B cell (primary cell): ENCODE results near the gene ENG. TPM values are rescaled to one million over a fixed set of nuclear protein-coding genes. Genes with fewer than 3 reads are reported as not detected.

Experiments
- ATAC-seq: fragments of 200-7000 bp; cut with Tn5 transposase; one replicate; pipeline ENCODE4 v1.10.0; 2021; ENCODE audit warnings: low read depth, mild to moderate bottlenecking, moderate number of reproducible peaks, moderate library complexity
- CTCF ChIA-PET: fragments of 350-600 bp; sonication (Branson Sonifier 250); formaldehyde crosslinking; loops from one replicate; lab custom pipeline; 2021; ENCODE audit warnings: antibody characterized with exemption, inconsistent platforms; lab: Charles Lee
- POLR2A ChIA-PET: fragments of 350-600 bp; sonication (Branson Sonifier 250); formaldehyde crosslinking; loops from one replicate; lab custom pipeline; 2021; ENCODE audit warnings: antibody characterized with exemption; lab: Charles Lee
- DNase-seq: peaks from one replicate; pipeline ENCODE4 v3.0.0; 2013
- H2AFZ ChIP-seq: 2 replicates; pipeline ENCODE4 v1.6.1; 2012; ENCODE audit warnings: mild to moderate bottlenecking, low read depth, low read length; ENCODE audit not compliant: insufficient read depth, poor library complexity, severe bottlenecking
- H3K27ac ChIP-seq, 2 donors: 1 replicate in 1 of 2; 2 replicates in 1 of 2; pipeline ENCODE4 v1.5.1; 2012 to 2013; ENCODE audit warnings: low read length in 2 of 2, mild to moderate bottlenecking in 2 of 2, moderate library complexity in 1 of 2
- H3K27me3 ChIP-seq, 4 experiments: fragments of 200-600 bp in 1 of 4; sonication (generic) in 1 of 4; replicated peaks in 1 of 4; 1 replicate in 2 of 4; 2 replicates in 2 of 4; pipeline versions ENCODE4 v1.6.1 to v1.7.0; 2013 to 2016; ENCODE audit warnings: low read length in 3 of 4, mild to moderate bottlenecking in 2 of 4, mixed read lengths in 1 of 4, moderate library complexity in 1 of 4; ENCODE audit not compliant: insufficient read depth in 4 of 4, control insufficient read depth in 3 of 4; ENCODE audit errors: control extremely low read depth in 1 of 4
- H3K36me3 ChIP-seq, 2 experiments: replicated peaks in 1 of 2; 1 replicate in 1 of 2; 2 replicates in 1 of 2; pipeline versions ENCODE4 v1.6.1 to v1.7.1; 2013; ENCODE audit warnings: low read length in 1 of 2; ENCODE audit not compliant: insufficient read depth in 2 of 2, control insufficient read depth in 1 of 2; ENCODE audit errors: control extremely low read depth in 1 of 2, extremely low read depth in 1 of 2
- H3K4me1 ChIP-seq, 2 donors: fragments of 200-600 bp in 1 of 2; sonication (generic) in 1 of 2; 1 replicate in 1 of 2; 2 replicates in 1 of 2; pipeline versions ENCODE4 v1.5.1 to v1.6.1; 2013 to 2017; ENCODE audit warnings: low read length in 2 of 2; ENCODE audit not compliant: control insufficient read depth in 2 of 2, insufficient read depth in 2 of 2
- H3K4me2 ChIP-seq: replicated peaks from 2 replicates; pipeline ENCODE3; 2012; ENCODE audit warnings: mild to moderate bottlenecking, low read depth, low read length; ENCODE audit not compliant: poor library complexity, severe bottlenecking
- H3K4me3 ChIP-seq, 5 experiments: fragments of 200-600 bp in 1 of 5; sonication (generic) in 1 of 5; 1 replicate in 3 of 5; 2 replicates in 2 of 5; pipeline versions ENCODE4 v1.5.1 to v1.7.0; 2011 to 2016; ENCODE audit warnings: low read length in 4 of 5, mild to moderate bottlenecking in 4 of 5, low read depth in 2 of 5, control low read depth in 1 of 5, moderate library complexity in 1 of 5; ENCODE audit not compliant: insufficient read depth in 1 of 5; ENCODE audit errors: control extremely low read depth in 1 of 5, extremely low read depth in 1 of 5
- H3K79me2 ChIP-seq: fragments of 200-600 bp; sonication (generic); one replicate; pipeline ENCODE4 v1.6.0; 2016; ENCODE audit warnings: low read length; ENCODE audit not compliant: control insufficient read depth, insufficient read depth
- H3K9ac ChIP-seq: fragments of 200-600 bp; sonication (generic); 2 replicates; pipeline ENCODE4 v1.6.1; 2017; ENCODE audit warnings: mild to moderate bottlenecking, low read length, moderate library complexity
- H3K9me3 ChIP-seq, 3 donors: one replicate each; pipeline versions ENCODE4 v1.6.1 to v1.7.1; 2013; ENCODE audit warnings: low read length in 2 of 3; ENCODE audit not compliant: control insufficient read depth in 2 of 3, insufficient read depth in 1 of 3; ENCODE audit errors: control extremely low read depth in 1 of 3
- H4K20me1 ChIP-seq: 2 replicates; pipeline ENCODE4 v1.6.0; 2012; ENCODE audit warnings: mild to moderate bottlenecking, low read length; ENCODE audit not compliant: insufficient read depth, control insufficient read depth, poor library complexity, severe bottlenecking
- H3K27ac Mint-ChIP-seq: one replicate; pipeline ENCODE4 v1.8.0; 2021; ENCODE audit warnings: mixed read lengths
- H3K27me3 Mint-ChIP-seq: one replicate; pipeline ENCODE4 v1.8.0; 2021; ENCODE audit warnings: mixed read lengths
- H3K4me1 Mint-ChIP-seq: one replicate; pipeline ENCODE4 v1.8.0; 2021; ENCODE audit warnings: mixed read lengths
- H3K4me3 Mint-ChIP-seq: one replicate; pipeline ENCODE4 v1.8.0; 2021; ENCODE audit warnings: mixed read lengths
- H3K9me3 Mint-ChIP-seq: one replicate; pipeline ENCODE4 v1.8.0; 2022; ENCODE audit warnings: mixed read lengths; ENCODE audit not compliant: insufficient read depth
- EZH2 ChIP-seq: IDR thresholded peaks from 2 replicates; pipeline ENCODE4 v1.6.1; 2012; ENCODE audit warnings: borderline replicate concordance, low read depth, mild to moderate bottlenecking, moderate library complexity, low read length; ENCODE audit not compliant: insufficient read depth, poor library complexity, severe bottlenecking
- WGBS: methylation state at CpG from one replicate; pipeline ENCODE4 v1.1.5; 2013; ENCODE audit warnings: missing lambda C conversion rate; ENCODE audit not compliant: insufficient coverage; 5-methylcytosine and 5-hydroxymethylcytosine counted together
- intact Hi-C: fragments of 100-400 bp; cut with micrococcal nuclease; formaldehyde crosslinking; loops from one replicate; pipeline ENCODE4 v1.10.0; 2022
- polyA plus RNA-seq: library from polyadenylated mRNA; depleted of rRNA; stranded (reverse); fragments of >200 nt; gene quantifications from 2 replicates; pipeline ENCODE4 v1.2.3, GENCODE V29; 2012
- total RNA-seq, 2 donors: library from RNA; stranded (reverse); fragments of 120-200 nt in 1 of 2; gene quantifications; 1 replicate in 1 of 2; 2 replicates in 1 of 2; pipeline versions ENCODE4 v1.2.3 to v1.2.4, GENCODE V29; 2013 to 2022
- TF ChIP-seq, protein P1 (sequence below): fragments of 200-600 bp; IDR thresholded peaks from one replicate; pipeline ENCODE4 v1.8.0; 2022; ENCODE audit warnings: antibody characterized with exemption, mild to moderate bottlenecking

ENG gene
- total and polyA plus RNA-seq, 2 donors (not counting 1 experiment from before 2014, with no cell fraction given): 5.4 to 12.6 TPM

GRCh38 chr9:127776195-127776923, 78.1 kb downstream of the ENG start:
- Histone ChIP-seq H2AFZ (peak overlapping the region; percentile 5), H3K4me1 (peaks cover 35 to 77% of the 10 kb centered on the region in 2 donors), H3K4me3 (peak overlapping the region; percentile 64 to 91 (median 83)), H3K36me3 (peaks cover 0 to 36% of the 10 kb centered on the region in 2 experiments), H3K4me2 (peak overlapping the region; percentile 93), H3K9ac (peak overlapping the region; percentile 76), H4K20me1 (peaks cover 59% of the 10 kb centered on the region), H3K79me2 (peaks cover 79% of the 10 kb centered on the region), H3K9me3 (no peaks in the 10 kb centered on the region), H3K27ac (peak overlapping the region; percentile 55 to 97), H3K27me3 (no peaks in the 10 kb centered on the region)
- ChIA-PET CTCF (interaction anchor here (0.6 to 2.4 kb wide), 7 partner anchors 9 to 166 kb away, joined by 3 to 13 read pairs (median 4); partner anchors contain the start of genes CDK9, PIP5KL1 and TOR2A), POLR2A (interaction anchor here (0.6 to 2.7 kb wide), 6 partner anchors 9 to 352 kb away, joined by 3 to 16 read pairs (median 4); partner anchors contain the start of genes CDK9, TOR2A and ZNF79)
- Mint-ChIP-seq H3K27ac (peak overlapping the region; percentile 97), H3K4me3 (peak overlapping the region; percentile 100), H3K9me3 (no peaks in the 10 kb centered on the region), H3K27me3 (no peaks in the 10 kb centered on the region), H3K4me1 (peaks cover 56% of the 10 kb centered on the region)
- intact Hi-C loops: loop anchor here (1.0 to 10.0 kb wide), 3 partner anchors 9 to 348 kb away; partner anchors contain the start of genes PTGES2 and STXBP1
- peak; percentile 52 for ATAC-seq
- no peak for TF ChIP-seq EZH2
- TF ChIP-seq, protein P1, sequence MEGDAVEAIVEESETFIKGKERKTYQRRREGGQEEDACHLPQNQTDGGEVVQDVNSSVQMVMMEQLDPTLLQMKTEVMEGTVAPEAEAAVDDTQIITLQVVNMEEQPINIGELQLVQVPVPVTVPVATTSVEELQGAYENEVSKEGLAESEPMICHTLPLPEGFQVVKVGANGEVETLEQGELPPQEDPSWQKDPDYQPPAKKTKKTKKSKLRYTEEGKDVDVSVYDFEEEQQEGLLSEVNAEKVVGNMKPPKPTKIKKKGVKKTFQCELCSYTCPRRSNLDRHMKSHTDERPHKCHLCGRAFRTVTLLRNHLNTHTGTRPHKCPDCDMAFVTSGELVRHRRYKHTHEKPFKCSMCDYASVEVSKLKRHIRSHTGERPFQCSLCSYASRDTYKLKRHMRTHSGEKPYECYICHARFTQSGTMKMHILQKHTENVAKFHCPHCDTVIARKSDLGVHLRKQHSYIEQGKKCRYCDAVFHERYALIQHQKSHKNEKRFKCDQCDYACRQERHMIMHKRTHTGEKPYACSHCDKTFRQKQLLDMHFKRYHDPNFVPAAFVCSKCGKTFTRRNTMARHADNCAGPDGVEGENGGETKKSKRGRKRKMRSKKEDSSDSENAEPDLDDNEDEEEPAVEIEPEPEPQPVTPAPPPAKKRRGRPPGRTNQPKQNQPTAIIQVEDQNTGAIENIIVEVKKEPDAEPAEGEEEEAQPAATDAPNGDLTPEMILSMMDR: no peak
- 0% methylated on average over 14 of the region's 15 CpGs for WGBS
- DNase-seq: peak; percentile 90

DNA sequence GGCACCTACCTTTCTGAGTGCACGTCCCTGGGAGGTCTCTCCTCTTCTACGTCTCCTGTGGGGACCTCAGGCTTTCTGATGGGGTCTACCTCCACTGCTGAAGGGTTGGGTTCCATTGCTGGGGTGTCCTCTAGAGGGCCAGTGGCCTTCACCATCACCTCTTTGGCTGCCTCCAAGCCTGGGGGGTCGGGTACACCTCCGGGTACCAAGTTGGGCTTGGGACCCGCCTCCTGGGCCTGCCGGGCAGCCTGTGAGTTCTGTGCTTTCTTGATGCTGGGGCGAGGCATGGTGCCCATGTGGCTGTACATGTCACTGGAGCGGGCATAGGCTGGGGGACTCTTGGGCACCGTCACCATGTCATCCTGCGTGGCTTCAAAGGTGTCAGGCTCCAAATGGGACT, 80.5 kb downstream of the ENG start:
- H3K9ac ChIP-seq: no peak overlapping the region
- DNase-seq (no peak), ATAC-seq (no peak)
- peaks cover 93% of the 10 kb centered on the region for H3K79me2 ChIP-seq
- POLR2A ChIA-PET: no interaction called here
- no peak overlapping the region for H3K4me2 ChIP-seq
- TF ChIP-seq, protein P1: no peak
- TF ChIP-seq EZH2: no peak
- no peaks in the 10 kb centered on the region for H3K9me3 Mint-ChIP-seq
- intact Hi-C loops: loop anchor here (10.0 kb wide), 2 partner anchors 159 to 351 kb away; partner anchors contain the start of genes PTGES2 and STXBP1
- H3K4me3 ChIP-seq: no peak overlapping the region
- peaks cover 83% of the 10 kb centered on the region for H4K20me1 ChIP-seq
- no peaks in the 10 kb centered on the region for H3K9me3 ChIP-seq
- H3K27ac Mint-ChIP-seq: peak overlapping the region; percentile 42
- H2AFZ ChIP-seq: no peak overlapping the region
- H3K4me1 ChIP-seq: peaks cover 35 to 76% of the 10 kb centered on the region in 2 donors
- peak overlapping the region in 1 of 2 donors; percentile 57 for H3K27ac ChIP-seq
- H3K4me1 Mint-ChIP-seq: peaks cover 64% of the 10 kb centered on the region
- CTCF ChIA-PET: interaction anchor here (2.4 to 5.2 kb wide), 2 partner anchors 10 to 11 kb away, joined by 13 to 47 read pairs; partner anchors contain the start of gene CDK9
- peaks cover 0 to 52% of the 10 kb centered on the region in 2 experiments for H3K36me3 ChIP-seq
- no peaks in the 10 kb centered on the region for H3K27me3 Mint-ChIP-seq
- WGBS: 98% methylated on average over 9 of the region's 10 CpGs
- peak overlapping the region; percentile 7 for H3K4me3 Mint-ChIP-seq
- H3K27me3 ChIP-seq: no peaks in the 10 kb centered on the region
